ENCODE measurements around the gene ENTHD1. TPM values are rescaled to one million over a fixed set of nuclear protein-coding genes. Genes with fewer than 3 reads are reported as not detected.

ENTHD1 gene
- total and polyA plus RNA-seq, 9 of the 15 experiments (the other 6 are each of a cell fraction or from before 2014, with no cell fraction given), result 0.13 to 0.98 (median 0.35) TPM

DNA sequence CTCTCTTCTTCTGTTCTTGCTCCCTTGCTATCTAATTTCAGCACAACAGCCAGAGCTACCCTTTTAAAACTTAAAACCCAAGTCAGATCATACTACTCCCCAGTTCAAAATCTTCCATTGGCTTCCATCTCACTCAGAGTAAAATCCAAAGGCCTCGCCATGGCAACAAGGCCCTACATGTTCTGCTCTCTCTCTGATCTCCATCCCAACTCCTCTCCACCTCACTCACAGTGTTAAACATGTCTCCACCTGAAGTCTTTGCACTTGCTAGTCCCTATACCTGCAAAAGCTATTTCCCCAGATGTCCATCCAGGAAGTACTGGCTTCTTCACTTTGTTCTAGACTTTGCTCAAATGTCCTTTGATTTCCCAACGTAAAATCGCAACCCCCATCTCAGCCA is 4.3 kb upstream of the ENTHD1 start:
- H3K4me2 ChIP-seq (ENCODE audit: insufficient read depth, low read length), result no peak overlapping the region
- no peak for DNase-seq (ENCODE audit: extremely low read depth in 1 of 4, low spot score in 3 of 4)
- no peaks in the 10 kb centered on the region for H4K20me1 ChIP-seq (replicated peaks; ENCODE audit: control insufficient read depth, insufficient read depth, low read length)
- BruUV-seq (replicated peaks), result no TSS peak
- no peaks in the 10 kb centered on the region for H3K9me3 ChIP-seq (replicated peaks; ENCODE audit: control insufficient read depth, insufficient read depth, low read depth, low read length)
- ChIA-PET CTCF (ENCODE audit: low intra/inter-chr PET ratio) (no interaction called here), POLR2A (interaction anchor here (0.6 kb wide), 1 partner anchor 12 kb away, joined by 4 read pairs; no protein-coding TSS in a partner anchor)
- no peaks in the 10 kb centered on the region for H3K9me1 ChIP-seq (ENCODE audit: control insufficient read depth, insufficient read depth, low read length)
- peaks cover 19% of the 10 kb centered on the region; the same call in 2 of the 3 replicates for H3K79me2 ChIP-seq (ENCODE audit: control insufficient read depth, insufficient read depth, low read length)
- H3K9ac ChIP-seq (ENCODE audit: insufficient read depth in 1 of 2, low read depth in 2 of 2, low read length in 2 of 2), result no peak overlapping the region
- H3K27ac ChIP-seq (ENCODE audit: extremely low read depth, low read depth, low read length), result no peak overlapping the region
- FAIRE-seq, result no peak
- ATAC-seq, result no peak
- no peak overlapping the region for H3K4me3 ChIP-seq
- H3K36me3 ChIP-seq (ENCODE audit: control insufficient read depth, insufficient read depth, low read length), result no peaks in the 10 kb centered on the region
- TF ChIP-seq RFX1 (IDR thresholded peaks at IDR 0.05) (peak; percentile 58), PRMT5 (CRISPR knock-in tag; IDR thresholded peaks at IDR 0.05) (no peak)
- H3K27me3 ChIP-seq (ENCODE audit: control insufficient read depth in 2 of 2, insufficient read depth in 2 of 2, low read length in 2 of 2), result no peaks in the 10 kb centered on the region
- 79% methylated on average over 3 of the region's 3 CpGs for WGBS (ENCODE audit: insufficient coverage, low coverage, missing lambda C conversion rate)
- in situ Hi-C loops (cut with MboI), result no loop called here
- H2AFZ ChIP-seq (ENCODE audit: low read depth, low read length), result no peak overlapping the region
- H3K4me1 ChIP-seq (replicated peaks in 1 of 2; ENCODE audit: control insufficient read depth in 2 of 2, insufficient read depth in 2 of 2, low read length in 2 of 2), result peaks cover 5 to 9% of the 10 kb centered on the region in 2 experiments; a peak in 2 of 5 replicates
- intact Hi-C loops (cut with micrococcal nuclease), result no loop called here

DNA sequence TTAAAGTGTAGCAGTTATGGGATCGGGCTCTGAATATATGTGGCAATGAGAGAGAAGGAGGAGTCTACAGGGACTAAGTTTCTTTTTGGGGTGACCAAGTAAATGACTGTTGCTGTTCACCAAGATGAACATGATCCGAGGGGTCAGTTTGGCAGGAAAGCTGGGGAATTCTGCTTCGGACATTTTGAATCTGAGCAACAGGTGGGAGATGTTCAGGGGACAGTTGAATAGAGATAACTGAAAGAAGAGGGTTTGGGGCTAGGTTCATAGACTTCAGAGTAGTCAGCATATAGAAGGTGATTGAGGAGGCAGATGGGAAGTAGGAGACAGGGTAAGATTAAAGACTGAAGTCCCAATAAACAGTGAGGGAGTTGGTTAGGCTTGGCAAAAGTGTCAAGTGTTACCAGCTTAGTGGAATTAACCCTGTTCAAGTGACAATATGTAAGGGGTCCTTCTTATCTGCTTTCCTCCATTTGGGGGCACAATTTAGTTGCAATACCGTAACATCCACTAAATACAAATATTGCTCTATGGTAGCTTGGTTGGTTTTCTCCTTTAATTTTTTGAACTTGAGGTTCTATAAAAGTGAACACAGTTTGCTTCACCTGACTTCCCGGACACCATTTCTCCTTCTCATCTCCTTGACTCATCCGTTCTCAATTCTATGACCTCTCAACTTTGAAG is 2.9 kb upstream of the ENTHD1 start:
- FAIRE-seq, result no peak
- Histone ChIP-seq H3K36me3 (ENCODE audit: control insufficient read depth, insufficient read depth, low read length) (no peaks in the 10 kb centered on the region), H3K9me1 (ENCODE audit: control insufficient read depth, insufficient read depth, low read length) (no peaks in the 10 kb centered on the region), H3K79me2 (ENCODE audit: control insufficient read depth, insufficient read depth, low read length) (peaks cover 6% of the 10 kb centered on the region; the same call in 1 of the 3 replicates), H3K9me3 (replicated peaks; ENCODE audit: control insufficient read depth, insufficient read depth, low read depth, low read length) (no peaks in the 10 kb centered on the region), H3K27ac (ENCODE audit: extremely low read depth, low read depth, low read length) (no peak overlapping the region), H3K27me3 (ENCODE audit: control insufficient read depth in 2 of 2, insufficient read depth in 2 of 2, low read length in 2 of 2) (no peaks in the 10 kb centered on the region), H2AFZ (ENCODE audit: low read depth, low read length) (peak overlapping the region; percentile 50), H3K4me3 (no peak overlapping the region), H4K20me1 (replicated peaks; ENCODE audit: control insufficient read depth, insufficient read depth, low read length) (no peaks in the 10 kb centered on the region), H3K4me1 (replicated peaks in 1 of 2; ENCODE audit: control insufficient read depth in 2 of 2, insufficient read depth in 2 of 2, low read length in 2 of 2) (peaks cover 5 to 9% of the 10 kb centered on the region in 2 experiments; a peak in 1 of 5 replicates), H3K4me2 (ENCODE audit: insufficient read depth, low read length) (no peak overlapping the region), H3K9ac (ENCODE audit: insufficient read depth in 1 of 2, low read depth in 2 of 2, low read length in 2 of 2) (no peak overlapping the region)
- ChIA-PET CTCF (ENCODE audit: low intra/inter-chr PET ratio) (no interaction called here), POLR2A (interaction anchor here (0.5 to 1.0 kb wide), 2 partner anchors 252 to 374 kb away, joined by 3 read pairs; no protein-coding TSS in a partner anchor)
- 66% methylated on average over 6 of the region's 6 CpGs for WGBS (ENCODE audit: insufficient coverage, low coverage, missing lambda C conversion rate)
- no TSS peak for BruUV-seq (replicated peaks)
- no peak for ATAC-seq
- intact Hi-C loops (cut with micrococcal nuclease) (no loop called here), in situ Hi-C loops (cut with MboI) (no loop called here)
- no peak for DNase-seq (ENCODE audit: extremely low read depth in 1 of 4, low spot score in 3 of 4)
- TF ChIP-seq ZNF408 (CRISPR knock-in tag; IDR thresholded peaks at IDR 0.05; ENCODE audit: low read depth) (no peak), TFAM (CRISPR knock-in tag; conservative IDR thresholded peaks at IDR 0.05) (no peak), ZNF507 (tag; conservative IDR thresholded peaks at IDR 0.05) (no peak), LEF1 (IDR thresholded peaks at IDR 0.05) (no peak), ZFPM2 (CRISPR knock-in tag; IDR thresholded peaks at IDR 0.05) (no peak), FOXJ3 (CRISPR knock-in tag; IDR thresholded peaks at IDR 0.05) (no peak), MEIS2 (IDR thresholded peaks at IDR 0.05; ENCODE audit: partially characterized antibody) (no peak), TEAD4 (IDR thresholded peaks at IDR 0.05; ENCODE audit: low read length) (no peak), TEAD4 (CRISPR knock-in tag; IDR thresholded peaks at IDR 0.05; ENCODE audit: borderline replicate concordance) (no peak), SNIP1 (IDR thresholded peaks at IDR 0.05; ENCODE audit: low read depth) (no peak), HDGF (IDR thresholded peaks at IDR 0.05) (no peak)
- TF ChIP-seq, protein P1, sequence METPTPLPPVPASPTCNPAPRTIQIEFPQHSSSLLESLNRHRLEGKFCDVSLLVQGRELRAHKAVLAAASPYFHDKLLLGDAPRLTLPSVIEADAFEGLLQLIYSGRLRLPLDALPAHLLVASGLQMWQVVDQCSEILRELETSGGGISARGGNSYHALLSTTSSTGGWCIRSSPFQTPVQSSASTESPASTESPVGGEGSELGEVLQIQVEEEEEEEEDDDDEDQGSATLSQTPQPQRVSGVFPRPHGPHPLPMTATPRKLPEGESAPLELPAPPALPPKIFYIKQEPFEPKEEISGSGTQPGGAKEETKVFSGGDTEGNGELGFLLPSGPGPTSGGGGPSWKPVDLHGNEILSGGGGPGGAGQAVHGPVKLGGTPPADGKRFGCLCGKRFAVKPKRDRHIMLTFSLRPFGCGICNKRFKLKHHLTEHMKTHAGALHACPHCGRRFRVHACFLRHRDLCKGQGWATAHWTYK (CRISPR knock-in tag; IDR thresholded peaks at IDR 0.05), result no peak
- TF ChIP-seq, protein P2, sequence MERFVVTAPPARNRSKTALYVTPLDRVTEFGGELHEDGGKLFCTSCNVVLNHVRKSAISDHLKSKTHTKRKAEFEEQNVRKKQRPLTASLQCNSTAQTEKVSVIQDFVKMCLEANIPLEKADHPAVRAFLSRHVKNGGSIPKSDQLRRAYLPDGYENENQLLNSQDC (CRISPR knock-in tag; IDR thresholded peaks at IDR 0.05), result no peak

Data from K562 (cell line).